Measurements from ENCODE around the gene ITGB8.

DNA sequence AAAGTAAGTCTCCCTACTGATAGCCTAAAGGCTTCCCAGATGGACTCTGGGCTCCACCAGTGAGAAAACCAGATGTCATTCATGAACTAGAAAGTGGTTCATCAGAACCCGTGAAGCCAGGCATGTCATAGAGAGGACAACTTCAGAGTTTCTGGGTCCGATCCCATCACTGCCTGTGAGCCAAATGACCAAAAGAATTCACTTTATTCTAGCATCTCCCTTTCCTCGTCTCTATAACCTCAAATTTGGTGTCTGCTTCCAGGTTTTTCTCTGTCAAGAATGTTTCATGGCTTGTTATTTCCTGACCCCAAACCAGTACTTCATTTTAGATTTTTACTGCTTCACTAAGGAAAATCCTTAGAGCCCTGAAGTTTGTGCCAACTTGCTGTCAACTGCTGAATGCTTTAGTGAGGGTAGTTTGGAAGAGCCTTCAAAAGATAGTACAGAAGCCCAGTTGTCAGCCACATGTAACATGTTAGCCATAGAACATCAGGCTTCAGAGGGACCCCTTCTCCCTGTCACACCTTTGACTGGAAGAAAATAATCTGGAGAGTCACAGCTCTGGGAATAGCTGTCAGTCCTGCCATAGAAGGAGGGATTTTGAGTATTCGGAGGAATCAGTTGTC lies 34.0 kb downstream of the ITGB8 start:
- no peak for TF ChIP-seq CTCF (IDR thresholded peaks at IDR 0.05; ENCODE audit: borderline replicate concordance, extremely low read depth, low read length, poor library complexity, severe bottlenecking)
- no peak for TF ChIP-seq EZH2 (IDR thresholded peaks at IDR 0.05; ENCODE audit: borderline replicate concordance, low read depth, low read length, severe bottlenecking)

Data from DND-41 (cell line).